Heart left ventricle (tissue), 13 donors: Measurements from ENCODE around the gene AFMID.

Source experiments
- CTCF ChIP-seq, 12 donors: fragments of 200-600 bp; sonication (generic) in 4 of 12; IDR thresholded peaks; one replicate each; pipeline versions ENCODE4 v1.5.0 to v1.8.0; 2018 to 2022; ENCODE audit warnings: antibody characterized with exemption in 12 of 12, mild to moderate bottlenecking in 5 of 12
- POLR2A ChIP-seq, 2 donors: fragments of 450-650 bp; IDR thresholded peaks; one replicate each; pipeline ENCODE4 v1.6.1; 2017; ENCODE audit warnings: antibody characterized with exemption in 2 of 2, mild to moderate bottlenecking in 2 of 2, moderate library complexity in 2 of 2
- donor health status: ischemic (EF 13 %, LVEDD 7.1; RV severe dilation, severe dysfunction).
- donor health status: DM: no; HTN: yes; CAD: no.
- donor health status: DM: no; HTN: no; CAD: no.
- donor health status: ischemic (EF 25% LVEDD 6.9; RV normal size, moderate dysfunction).
- donor health status: ischemic (EF 25% LVEDD 5.7; RV mildly dilated, moderate dysfunction).
- donor health status: ischemic (EF 35%, LVEDD 5.7; RV mildly dilated, moderate dysfunction).
- donor health status: nonischemic (EF 11% LVEDD 7.7; RV severe dilation, severe dysfunction).
- donor health status: DM: yes; HTN: yes; CAD: no.
- donor health status: PGD.
- donor health status: ischemic (EF 29% LVEDD 5.4; RV normal size, mild dysfunction).
- donor health status: nonischemic (EF 23%, LVEDD 6.1; RV moderate dilation, normal function).

- TF ChIP-seq CTCF (IDR thresholded peaks at IDR 0.05) = no peak
- no peak for TF ChIP-seq POLR2A (IDR thresholded peaks at IDR 0.05)
These were observed 11.6 kb upstream of the AFMID start for GRCh38 chr17:78175643-78175981.
